HG02678 (cell line): ENCODE measurements around the gene PAK1.

Experiments
- ATAC-seq: cut with Tn5 transposase; IDR thresholded peaks from one replicate; pipeline ENCODE4 v1.9.1; 2021; ENCODE audit warnings: mild to moderate bottlenecking, moderate library complexity; ENCODE audit not compliant: unreplicated experiment

The PAK1 gene

GRCh38 chr11:77438487-77438886, 35.4 kb downstream of the PAK1 start:
- peak; percentile 45 for ATAC-seq

- ATAC-seq: no peak
Measured at GRCh38 chr11:77436969-77437368, 36.9 kb downstream of the PAK1 start.

GRCh38 chr11:77436506-77436905, 37.4 kb downstream of the PAK1 start:
- no peak for ATAC-seq

DNA sequence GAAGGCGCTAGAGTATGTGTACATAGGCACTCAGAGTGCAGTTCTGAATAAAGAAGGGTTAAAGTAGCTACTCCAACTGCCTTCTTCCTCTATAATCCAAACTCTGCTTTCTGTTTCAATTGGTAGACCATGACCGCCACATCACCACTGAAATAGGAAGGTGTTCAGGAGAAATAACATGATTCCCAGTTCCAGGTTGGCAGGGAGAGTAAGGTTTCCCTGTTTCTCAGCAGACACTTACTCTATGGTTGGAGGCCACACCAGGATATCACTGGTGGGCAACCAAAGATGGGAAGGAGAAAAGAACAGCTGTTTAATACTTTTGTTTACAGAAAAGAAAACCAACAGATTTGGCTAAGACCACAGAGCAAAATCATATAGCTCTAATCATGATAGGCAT, 37.9 kb downstream of the PAK1 start:
- ATAC-seq: no peak

DNA sequence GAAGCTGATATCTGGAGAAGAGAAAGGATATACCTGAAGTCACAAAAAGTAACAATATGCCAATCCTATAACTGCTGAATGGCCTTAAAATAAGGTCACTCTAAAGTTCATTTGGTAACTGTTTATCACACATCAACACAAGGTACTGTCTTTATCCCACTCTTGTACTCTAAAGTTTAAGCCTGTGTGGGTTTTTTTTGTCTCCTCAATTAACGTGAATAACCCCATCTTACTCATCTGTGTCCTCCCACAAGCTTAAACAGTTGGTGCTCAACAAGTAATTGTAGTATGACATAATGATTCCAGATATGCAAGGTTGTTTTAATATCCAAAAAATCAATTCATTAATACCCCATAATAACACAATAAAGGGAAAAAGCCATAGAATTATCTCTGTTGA, 42.1 kb downstream of the PAK1 start:
- no peak for ATAC-seq

GRCh38 chr11:77428598-77428997, 45.3 kb downstream of the PAK1 start:
- no peak for ATAC-seq

DNA sequence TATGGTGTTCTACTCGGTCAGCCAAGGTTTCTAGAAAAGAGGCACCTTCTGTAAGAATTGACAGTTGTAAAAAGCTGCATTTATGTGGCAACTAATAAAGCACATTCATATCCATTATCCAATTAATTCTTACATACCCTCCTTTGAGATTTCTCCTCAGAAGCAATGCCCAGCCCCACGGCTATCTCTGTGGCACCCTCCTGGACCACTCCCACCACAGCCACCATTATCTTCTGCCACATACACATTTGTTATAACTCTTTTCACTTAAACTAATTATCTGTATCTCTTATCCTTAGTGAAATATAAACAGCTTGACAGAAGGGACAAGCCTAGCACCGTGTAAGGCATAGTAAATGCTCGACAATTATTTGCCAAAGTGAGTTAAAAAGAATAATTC, 48.5 kb downstream of the PAK1 start:
- no peak for ATAC-seq

DNA sequence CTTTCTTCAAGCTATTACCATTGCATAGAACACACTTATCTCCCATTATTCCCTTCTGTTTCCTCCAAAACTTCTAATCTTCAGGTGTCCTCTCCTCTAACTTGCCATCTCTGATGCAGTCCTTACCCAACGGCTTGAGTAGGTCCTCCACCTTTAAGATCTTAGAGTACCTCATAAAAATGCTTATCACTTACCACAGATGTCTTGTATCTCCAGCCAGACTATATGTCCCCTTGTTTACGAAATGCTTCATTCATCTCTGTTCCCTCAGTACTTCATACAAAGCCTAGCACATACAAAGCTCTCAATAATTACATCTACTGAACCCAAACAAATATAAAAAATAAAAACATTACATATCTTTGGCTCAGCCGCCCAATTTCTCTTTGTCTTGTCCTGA, 49.2 kb downstream of the PAK1 start:
- ATAC-seq: no peak

DNA sequence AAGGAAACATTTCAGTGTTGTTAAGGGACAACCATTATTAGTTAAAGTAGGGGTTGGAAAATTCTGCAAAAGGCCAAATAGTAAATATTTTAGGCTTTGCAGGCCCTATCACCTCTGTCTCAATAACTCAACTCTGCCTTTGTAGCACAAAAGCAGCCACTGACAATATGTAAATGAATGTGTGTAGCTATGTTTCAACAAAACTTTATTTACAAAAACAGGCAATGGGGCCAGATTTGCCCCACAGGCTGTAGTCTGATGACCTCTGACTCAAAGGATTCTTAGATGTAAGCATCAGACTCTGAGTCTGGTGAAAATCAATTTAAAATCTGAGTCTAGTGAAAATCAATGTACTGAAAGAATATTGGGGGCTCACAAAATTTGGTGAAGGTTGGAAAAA, 50.3 kb downstream of the PAK1 start:
- no peak for ATAC-seq

GRCh38 chr11:77422687-77423086, 51.2 kb downstream of the PAK1 start:
- no peak for ATAC-seq

- no peak for ATAC-seq
Measured at GRCh38 chr11:77421041-77421723, 52.7 kb downstream of the PAK1 start.

GRCh38 chr11:77418971-77419597, 54.8 kb downstream of the PAK1 start:
- peak; percentile 21 for ATAC-seq

GRCh38 chr11:77418155-77418970, 55.5 kb downstream of the PAK1 start:
- peak; percentile 58 for ATAC-seq

GRCh38 chr11:77416357-77416756, 57.5 kb downstream of the PAK1 start:
- no peak for ATAC-seq

DNA sequence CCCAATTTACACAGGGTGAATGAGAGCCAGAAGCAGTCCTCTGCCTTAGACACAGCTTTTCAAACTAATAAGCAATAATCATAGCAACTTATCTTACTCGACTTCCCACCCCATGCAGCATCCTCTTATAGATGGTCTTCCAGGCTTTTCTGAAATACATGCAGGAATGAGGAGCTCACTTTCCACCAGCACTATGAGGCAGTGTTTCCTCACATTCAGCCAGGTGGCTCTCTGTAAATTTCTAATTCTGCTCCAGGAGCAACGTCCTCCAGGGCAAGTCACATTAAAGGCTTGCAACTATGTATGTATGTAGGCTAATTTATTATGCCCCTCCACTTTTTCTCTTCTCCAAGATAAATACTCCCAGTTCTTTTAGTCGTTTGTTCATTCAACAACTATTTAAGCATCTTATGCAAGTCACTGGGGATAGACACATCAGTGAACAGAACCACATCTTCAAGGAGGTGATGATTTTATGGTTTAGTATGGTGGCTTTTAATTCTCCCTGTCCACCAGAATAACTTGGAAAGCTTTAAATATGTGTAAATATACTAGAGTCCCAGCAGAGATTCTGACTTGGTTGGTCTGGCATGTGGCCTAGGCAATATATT, 59.9 kb downstream of the PAK1 start:
- no peak for ATAC-seq

GRCh38 chr11:77412814-77413213, 61.1 kb downstream of the PAK1 start:
- no peak for ATAC-seq

GRCh38 chr11:77411717-77412441, 62.0 kb downstream of the PAK1 start:
- ATAC-seq: peak; percentile 92

DNA sequence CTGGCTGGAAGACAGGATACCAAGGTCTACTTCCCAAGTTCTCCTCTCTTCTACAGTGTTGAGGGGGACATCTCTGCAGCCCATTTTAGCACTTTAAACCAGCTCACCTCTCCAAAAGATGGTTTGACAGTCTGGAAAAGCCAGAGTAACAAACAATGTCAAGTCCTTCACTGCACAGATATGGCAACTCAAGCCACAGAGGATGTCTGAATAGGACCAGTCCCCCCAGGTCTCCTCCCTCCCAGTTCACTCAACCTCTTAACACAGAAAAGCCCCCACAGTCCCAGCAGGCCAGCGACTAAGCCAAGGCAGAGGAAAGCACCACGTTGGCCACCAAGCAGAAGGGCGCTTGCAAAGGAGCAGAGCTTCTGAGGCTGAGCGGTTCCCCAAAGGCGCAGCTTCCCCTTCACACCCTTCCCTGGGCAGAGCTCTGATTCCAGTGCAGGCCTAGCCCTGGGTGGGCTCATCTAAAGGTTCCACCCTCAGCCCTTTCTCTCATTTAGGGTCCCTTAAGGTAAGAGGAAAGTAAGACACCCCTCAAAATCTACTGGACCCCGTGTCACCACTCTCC, 62.7 kb downstream of the PAK1 start:
- ATAC-seq: peak; percentile 45

DNA sequence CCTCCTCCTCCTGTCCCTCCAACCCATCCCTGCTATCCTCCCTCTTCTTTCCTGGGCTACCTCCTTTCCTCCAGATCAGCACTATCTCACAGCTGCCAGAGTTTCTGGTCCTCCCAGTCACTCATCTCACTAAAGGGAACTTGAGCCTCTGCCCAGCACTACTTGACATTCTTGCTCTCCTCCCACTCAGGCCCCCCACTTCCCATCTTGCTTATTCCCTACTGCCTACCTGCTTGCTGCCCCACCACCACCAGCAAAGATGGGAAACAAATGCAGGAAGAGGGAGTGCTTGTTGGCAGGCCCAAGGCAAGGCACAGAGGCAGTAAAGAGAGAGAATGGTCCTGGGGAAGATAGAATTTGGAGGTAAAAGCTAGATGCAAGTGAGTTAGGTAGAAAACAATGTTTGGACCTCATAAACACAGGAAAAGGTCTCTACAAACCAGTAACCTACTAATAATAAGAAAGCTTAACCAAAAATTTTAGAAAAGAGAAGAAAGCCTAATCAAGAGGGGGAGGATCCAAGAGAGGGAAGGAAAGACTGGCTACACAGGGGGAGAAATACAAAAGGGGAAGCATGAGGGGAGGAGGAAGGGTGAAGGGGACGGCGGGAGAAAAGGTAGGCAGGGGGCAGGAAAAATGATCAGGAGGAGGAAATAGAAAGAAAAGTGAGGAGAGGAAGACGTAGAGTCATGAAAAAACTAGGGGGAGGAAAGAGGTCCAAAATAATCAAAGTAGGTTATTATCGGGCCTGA, 63.6 kb downstream of the PAK1 start:
- ATAC-seq: no peak

- no peak for ATAC-seq
Measured at GRCh38 chr11:77409046-77409445, 64.8 kb downstream of the PAK1 start.
